ENCODE data around the gene KDM7A.

The KDM7A gene

DNA sequence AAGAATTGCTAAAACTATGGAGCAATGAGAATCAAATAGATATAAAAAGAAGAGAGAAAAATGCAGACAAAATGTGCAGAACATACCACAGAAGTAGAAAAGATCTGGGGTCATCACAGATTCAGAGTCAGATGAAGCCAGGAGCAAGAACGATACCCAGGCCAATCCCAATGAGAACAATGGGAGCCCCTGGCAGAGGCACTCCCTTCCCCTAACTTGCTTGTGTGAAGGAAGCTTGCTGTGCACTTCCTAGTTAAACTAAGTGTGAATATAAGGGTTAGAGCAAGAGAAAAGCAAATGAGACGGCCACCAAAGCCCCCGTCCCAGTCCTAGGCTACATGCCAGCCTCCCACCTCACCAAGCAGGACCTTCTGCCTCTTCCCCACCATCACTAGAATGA lies 126.7 kb downstream of the KDM7A start:
- no peak for DNase-seq

DNA sequence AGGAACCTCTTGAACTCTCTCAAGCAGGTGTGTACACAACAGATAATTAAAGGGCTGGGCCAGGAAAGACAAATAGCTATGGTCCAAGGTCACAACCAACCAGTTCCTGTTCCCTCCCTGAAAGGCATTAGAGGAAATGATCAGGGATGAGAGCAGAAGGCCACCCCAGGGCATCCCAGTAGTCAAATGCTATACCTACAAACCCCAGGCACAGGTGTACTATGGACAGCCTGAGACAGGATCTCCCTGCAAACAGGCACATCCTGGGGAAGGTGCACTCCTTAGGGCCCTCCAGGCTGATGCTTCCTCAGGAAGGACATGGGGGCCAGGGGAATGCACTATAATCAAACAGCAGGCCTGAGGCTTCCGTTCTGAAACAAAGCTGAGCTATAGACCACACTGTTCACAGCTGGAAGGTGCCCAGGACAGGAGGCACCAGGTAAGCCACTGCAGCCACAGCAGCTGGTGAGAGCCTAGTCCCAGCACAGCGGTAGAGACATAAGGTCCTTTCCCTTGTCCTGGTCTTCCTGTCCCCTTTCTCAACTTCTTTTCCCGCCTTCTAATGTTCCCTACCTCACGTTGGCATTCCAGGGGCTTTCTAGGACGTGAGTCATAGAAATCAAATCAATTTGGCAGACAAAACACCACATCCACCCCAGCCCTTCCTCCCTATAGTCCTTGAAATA lies 127.3 kb downstream of the KDM7A start:
- DNase-seq, result no peak

DNA sequence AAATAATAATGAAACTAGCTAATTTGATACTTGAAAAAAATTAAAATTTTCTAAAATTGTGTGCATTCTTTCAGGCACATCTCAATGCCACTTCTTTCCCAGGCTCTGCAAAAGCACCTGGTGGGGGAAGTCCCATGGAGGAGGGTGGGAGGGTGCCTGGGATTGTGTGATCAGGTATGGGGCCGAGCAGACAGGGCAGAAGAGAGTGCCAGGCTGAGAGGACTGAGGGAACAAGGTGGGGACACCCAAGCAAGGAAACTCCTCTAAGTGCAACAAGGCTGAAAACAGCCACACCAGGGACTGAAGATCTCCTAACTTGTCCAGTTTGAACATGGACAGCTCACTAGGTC lies 127.8 kb downstream of the KDM7A start:
- DNase-seq, result no peak

DNA sequence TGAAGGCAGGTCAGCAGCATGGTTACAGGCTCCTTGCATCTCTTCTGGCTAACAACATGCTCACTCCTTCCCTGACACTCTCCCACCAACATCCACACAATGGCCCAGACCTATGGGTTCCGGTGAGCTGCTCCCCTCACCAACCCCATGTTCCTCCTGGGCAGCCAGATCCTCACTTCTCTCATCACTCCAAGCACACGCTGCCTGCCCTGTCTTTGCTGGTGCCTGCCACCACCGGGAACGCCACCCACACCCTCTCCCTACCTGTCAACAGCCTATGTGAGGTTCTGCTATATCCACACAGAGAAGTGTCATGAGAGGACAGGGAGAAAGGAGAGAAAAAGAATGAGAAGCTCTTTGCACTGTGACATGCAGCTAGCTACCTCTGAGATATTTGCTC lies 128.6 kb downstream of the KDM7A start:
- no peak for DNase-seq

DNA sequence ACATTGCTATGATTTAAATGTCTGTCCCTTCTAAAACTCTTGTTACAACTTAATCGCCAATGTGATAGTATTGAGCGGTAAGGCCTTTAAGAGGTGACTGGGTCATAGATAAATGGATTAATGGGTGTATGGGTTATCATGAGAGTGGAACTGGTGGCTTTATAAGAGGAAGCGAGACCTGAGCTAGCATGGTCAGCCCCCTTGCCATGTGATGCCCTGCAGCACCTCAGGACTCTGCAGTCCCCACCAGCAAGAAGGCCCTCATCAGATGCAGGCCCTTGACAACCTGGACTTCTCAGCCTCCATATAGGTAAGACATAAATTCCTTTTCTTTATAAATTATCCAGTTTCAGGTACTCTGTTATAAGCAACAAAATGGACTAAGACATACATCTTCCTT lies 129.6 kb downstream of the KDM7A start:
- DNase-seq, result no peak

DNA sequence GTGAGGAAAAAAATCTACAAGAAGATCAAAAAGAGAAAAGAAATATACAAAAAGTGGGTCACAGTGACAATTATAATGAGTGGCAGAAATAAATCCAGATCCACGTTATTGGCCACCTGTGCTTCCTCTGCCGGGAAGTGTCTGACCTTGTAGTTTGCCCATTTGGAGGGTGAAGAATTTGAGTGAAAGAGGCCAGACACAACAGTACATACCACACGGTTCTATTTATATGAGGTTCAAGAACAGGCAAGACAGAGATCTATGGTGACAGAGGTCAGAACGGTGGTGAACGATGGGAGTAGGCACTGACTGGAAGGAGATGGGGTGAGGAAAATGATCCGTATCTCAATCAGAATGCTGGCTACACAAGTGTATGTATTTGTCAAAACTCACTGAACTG lies 131.1 kb downstream of the KDM7A start:
- DNase-seq, result no peak

DNA sequence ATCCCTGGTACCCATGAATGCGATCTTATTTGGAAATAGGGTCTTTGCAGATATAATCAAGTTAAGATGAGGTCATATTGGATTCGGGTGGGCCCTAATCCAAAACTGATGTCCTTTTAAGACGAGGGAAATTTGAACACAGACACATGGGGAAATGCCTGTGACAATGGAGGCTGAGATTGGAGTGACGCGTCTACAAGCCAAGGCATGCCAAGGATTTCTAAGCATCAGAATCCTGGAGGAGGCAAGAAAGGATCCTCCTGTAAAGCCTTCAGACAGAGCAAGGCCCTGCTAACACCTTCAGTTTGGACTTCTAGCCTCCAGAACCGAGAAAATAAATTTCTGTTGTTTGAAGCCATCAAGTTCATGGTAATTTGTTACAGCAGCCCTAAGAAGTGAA lies 132.5 kb downstream of the KDM7A start:
- no peak for DNase-seq

DNA sequence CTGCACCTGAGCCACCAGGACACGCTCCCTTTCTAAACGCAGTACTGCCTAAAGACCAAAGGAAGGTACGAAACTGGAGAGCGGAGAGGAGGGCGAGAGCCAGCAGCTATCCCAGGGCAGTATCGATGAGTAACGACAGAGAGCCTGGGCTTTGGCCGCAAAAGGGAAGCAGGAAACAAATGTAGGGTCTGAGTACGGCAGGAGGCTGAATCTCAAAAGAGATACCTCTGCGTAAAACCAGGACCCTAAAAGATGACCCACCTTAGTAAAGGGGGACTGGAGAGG lies 134.5 kb downstream of the KDM7A start:
- DNase-seq, result no peak

DNA sequence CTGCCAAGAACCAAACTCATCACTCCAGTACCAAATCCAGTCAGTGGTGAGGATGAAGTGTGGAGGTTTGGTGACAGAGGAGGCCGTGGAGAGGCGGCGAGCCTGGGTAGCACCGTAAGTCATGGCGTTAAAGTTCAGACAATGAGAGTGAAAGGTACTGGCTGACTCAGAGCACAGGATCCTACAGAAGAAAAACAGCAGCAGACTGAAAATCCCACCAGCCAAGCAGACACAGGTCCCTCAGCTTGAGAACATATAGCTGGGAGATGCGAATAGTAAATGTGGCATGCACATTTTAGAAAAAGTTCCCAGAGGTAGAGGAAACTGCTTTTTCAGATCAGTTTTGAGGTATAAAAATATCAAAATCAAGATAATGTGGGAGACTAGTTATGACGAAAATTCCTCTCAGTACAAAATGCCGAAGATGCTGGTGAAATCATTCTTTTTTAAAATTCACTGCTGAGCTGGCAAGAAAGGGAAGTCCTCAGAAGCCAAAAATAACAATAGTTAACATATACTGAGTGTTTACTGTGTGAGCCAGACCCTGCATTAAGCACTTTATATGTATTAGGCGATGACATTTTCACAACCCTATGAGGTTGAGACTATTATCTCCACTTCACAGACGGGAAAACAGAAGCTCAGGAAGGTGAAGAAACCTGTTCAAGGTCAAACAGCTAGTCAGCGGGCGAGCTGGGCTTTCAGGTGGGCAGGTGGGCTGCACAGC lies 135.0 kb downstream of the KDM7A start:
- DNase-seq, result no peak

DNA sequence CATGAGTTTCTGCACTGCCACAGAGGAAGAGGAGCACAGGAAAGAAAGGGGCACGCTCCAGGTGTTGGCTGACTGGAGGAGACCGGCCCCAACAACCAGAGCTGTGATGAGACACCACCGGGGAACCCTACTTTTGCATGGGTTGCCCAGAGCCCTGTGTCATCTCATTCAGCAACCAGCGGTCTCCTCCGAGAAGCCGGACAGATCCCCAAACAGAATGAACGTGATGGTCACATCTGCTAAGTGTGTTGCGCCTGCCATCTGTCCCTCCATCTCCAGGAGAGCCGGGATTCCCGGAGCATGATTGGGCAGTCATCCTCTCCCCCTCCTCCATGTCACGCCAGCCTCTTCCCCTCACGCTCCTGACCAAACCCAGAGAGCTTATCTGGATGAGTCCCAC lies 136.9 kb downstream of the KDM7A start:
- DNase-seq, result no peak

DNA sequence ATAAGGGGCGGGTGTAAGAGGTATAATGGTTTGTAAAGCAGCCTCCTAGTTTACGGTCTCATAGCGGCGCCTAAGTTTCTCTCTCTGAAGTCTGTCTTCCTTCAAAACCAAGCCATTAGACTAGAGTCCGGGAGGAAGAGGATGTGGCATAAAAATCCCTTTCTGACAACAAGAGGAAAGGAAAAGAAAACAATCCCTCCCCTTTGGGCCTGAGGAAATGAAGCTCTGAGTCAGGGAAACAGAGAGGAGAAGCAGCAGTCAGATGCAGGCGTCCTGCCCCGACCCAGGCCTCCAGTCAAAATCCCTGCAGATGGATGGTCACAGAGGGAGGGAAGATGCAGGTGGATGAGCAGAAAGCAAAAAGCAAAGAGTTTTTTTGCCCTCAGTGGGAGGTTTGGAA lies 137.7 kb downstream of the KDM7A start:
- DNase-seq, result no peak

DNA sequence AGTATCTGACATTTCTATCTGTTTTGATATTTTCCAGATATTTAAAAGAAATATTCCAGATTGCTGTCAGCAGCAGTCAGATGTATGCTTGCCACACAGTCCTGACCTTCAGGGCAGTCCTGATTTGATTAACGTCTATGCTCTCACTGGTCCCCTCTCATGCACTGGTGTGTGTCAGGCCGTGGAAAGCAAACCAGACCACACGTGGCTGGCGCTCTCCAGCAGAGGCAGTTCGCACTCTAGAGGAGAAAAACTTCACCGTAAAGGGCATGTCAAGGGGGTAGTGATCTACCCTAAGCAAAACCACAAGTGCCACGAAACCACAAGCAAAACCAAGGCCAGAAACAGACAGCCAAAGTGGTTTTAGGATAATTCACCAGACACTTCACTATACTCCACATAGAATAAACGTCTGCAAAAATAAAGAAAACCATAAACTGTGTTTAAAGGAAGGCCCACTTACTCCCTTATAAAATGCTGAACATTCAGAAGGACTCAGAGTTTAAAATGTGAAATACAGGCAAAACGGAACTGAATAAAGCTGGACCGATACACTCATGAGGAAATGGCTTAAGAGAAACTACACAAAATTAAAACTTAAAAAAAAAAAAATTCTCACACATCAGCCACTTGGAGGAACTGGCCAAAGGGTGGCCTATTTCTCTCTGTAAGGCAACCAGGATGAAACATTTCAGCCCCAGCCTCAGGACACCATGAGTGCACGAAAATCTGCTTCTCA lies 140.4 kb downstream of the KDM7A start:
- no peak for DNase-seq

DNA sequence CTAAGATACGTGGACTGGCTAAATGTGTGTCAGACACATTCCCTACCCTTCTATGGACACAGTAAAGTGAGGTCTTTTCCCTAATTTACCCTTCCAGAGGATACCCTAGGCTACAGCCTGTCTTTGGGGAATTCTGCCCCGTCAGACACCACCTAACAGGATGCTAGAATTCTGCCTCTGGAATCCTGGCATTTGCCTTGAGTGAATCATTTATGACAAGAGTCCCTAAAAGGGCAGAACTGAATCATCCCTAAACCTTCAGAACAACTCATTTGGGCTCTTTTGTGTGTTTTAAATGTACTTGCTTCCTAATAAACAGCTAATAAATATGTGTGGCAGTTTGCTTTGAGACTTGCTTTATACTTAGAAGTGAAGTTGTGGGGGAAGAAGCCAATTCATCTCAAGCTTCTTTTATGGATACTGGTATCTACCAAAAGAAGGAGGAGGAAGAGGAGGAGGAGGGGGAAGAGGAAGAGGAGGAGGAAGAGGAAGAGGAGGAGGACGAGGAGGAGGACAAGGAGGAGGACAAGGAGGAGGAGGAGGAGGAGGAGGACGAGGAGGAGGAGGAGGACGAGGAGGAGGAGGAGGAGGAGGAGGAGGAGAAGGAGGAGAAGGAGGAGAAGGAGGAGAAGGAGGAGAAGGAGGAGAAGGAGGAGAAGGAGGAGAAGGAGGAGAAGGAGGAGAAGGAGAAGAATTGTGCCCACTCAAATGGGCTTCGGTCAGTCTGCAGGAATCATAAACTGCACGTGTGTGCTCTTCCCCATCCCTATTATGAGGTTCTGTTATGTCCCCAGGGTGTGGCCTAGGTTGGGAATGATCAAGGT lies 141.2 kb downstream of the KDM7A start:
- no peak for DNase-seq

Measured in activated CD8-positive, alpha-beta memory T cell treated with anti-CD3 and anti-CD28 coated beads, Interleukin-2, amount 50 U/mL, for 4 hours (primary cell).